ENCODE measurements around the gene CPLX4. TPM values are rescaled to one million over a fixed set of nuclear protein-coding genes. Genes with fewer than 3 reads are reported as not detected.

The CPLX4 gene
- total and polyA plus RNA-seq, 10 donors, result 0.04 TPM; not detected in 9

- no peaks in the 10 kb centered on the region for H3K4me1 ChIP-seq
- 50 to 84% (median 63%) methylated on average over 1 of the region's 1 CpG for WGBS, 5 donors
- H3K4me3 ChIP-seq, result no peak overlapping the region
- no peaks in the 10 kb centered on the region for H3K9me3 ChIP-seq
- H3K36me3 ChIP-seq, result no peaks in the 10 kb centered on the region
- intact Hi-C loops (cut with DNase I; ENCODE audit: low total_unique reads), result no loop called here
- TF ChIP-seq CTCF (IDR thresholded peaks at IDR 0.05 in 8 of 11, conservative IDR thresholded peaks at IDR 0.05 in 3 of 11) (no peak), POLR2AphosphoS5 (IDR thresholded peaks at IDR 0.05) (no peak), POLR2A (IDR thresholded peaks at IDR 0.05) (no peak)
- H3K27ac ChIP-seq, result no peak overlapping the region
- DNase-seq, result no peak
- H3K27me3 ChIP-seq (replicated peaks in 1 of 7), result peaks cover 0 to 94% (median 31%) of the 10 kb centered on the region in 7 donors
These were observed 38.7 kb downstream of the CPLX4 start for GRCh38 chr18:59279722-59280121.

GRCh38 chr18:59279193-59279592 lies 39.3 kb downstream of the CPLX4 start:
- Histone ChIP-seq H3K9me3 (no peaks in the 10 kb centered on the region), H3K27me3 (replicated peaks in 1 of 7) (peaks cover 0 to 95% (median 34%) of the 10 kb centered on the region in 7 donors), H3K27ac (no peak overlapping the region), H3K4me1 (peaks cover 0 to 2% (median 0%) of the 10 kb centered on the region in 6 donors), H3K4me3 (no peak overlapping the region), H3K36me3 (no peaks in the 10 kb centered on the region)
- no peak for TF ChIP-seq CTCF (IDR thresholded peaks at IDR 0.05 in 8 of 11, conservative IDR thresholded peaks at IDR 0.05 in 3 of 11)
- no peak for TF ChIP-seq POLR2AphosphoS5 (IDR thresholded peaks at IDR 0.05)
- TF ChIP-seq POLR2A (IDR thresholded peaks at IDR 0.05), result no peak
- DNase-seq, result no peak
- intact Hi-C loops (cut with DNase I; ENCODE audit: low total_unique reads), result no loop called here
- WGBS, 5 donors, result 39 to 77% (median 66%) methylated on average over 3 of the region's 3 CpGs

DNA sequence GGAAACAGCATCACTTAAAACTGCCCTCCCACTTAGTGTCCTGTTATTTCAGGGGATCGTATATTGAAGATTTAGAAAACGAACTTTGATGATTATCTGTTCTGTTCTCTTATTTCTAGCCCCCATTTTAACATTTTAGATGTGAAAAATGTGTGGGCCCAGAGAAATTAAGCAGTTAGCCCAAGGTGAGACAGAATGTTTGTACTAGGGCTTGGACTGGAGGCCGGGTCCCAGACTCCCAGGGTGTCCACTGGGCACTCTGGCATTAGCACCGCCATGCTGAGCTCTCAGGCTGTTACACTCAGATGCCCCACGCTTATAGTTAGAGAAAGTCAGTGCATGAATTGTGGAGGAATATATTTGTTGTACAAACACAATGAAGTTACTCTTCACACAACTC lies 39.7 kb downstream of the CPLX4 start:
- Histone ChIP-seq H3K27ac (no peak overlapping the region), H3K27me3 (replicated peaks in 1 of 7) (peaks cover 2 to 95% (median 37%) of the 10 kb centered on the region in 7 donors), H3K9me3 (no peaks in the 10 kb centered on the region), H3K4me1 (peaks cover 0 to 6% (median 3%) of the 10 kb centered on the region in 6 donors), H3K36me3 (no peaks in the 10 kb centered on the region), H3K4me3 (no peak overlapping the region)
- 55 to 75% (median 72%) methylated on average over 5 of the region's 5 CpGs for WGBS, 5 donors
- DNase-seq, result no peak
- no peak for TF ChIP-seq CTCF (IDR thresholded peaks at IDR 0.05 in 8 of 11, conservative IDR thresholded peaks at IDR 0.05 in 3 of 11)
- TF ChIP-seq POLR2AphosphoS5 (IDR thresholded peaks at IDR 0.05), result no peak
- no peak for TF ChIP-seq POLR2A (IDR thresholded peaks at IDR 0.05)
- intact Hi-C loops (cut with DNase I; ENCODE audit: low total_unique reads), result no loop called here

- intact Hi-C loops (cut with DNase I; ENCODE audit: low total_unique reads), result no loop called here
- Histone ChIP-seq H3K36me3 (no peaks in the 10 kb centered on the region), H3K4me1 (peaks cover 10 to 26% (median 24%) of the 10 kb centered on the region in 6 donors), H3K4me3 (no peak overlapping the region), H3K27ac (no peak overlapping the region), H3K9me3 (no peaks in the 10 kb centered on the region), H3K27me3 (replicated peaks in 1 of 7) (peaks cover 19 to 98% (median 64%) of the 10 kb centered on the region in 7 donors)
- no peak for DNase-seq
- WGBS, 5 donors, result 22 to 35% (median 27%) methylated on average over 5 of the region's 5 CpGs
- TF ChIP-seq POLR2AphosphoS5 (IDR thresholded peaks at IDR 0.05) (no peak), CTCF (IDR thresholded peaks at IDR 0.05 in 8 of 11, conservative IDR thresholded peaks at IDR 0.05 in 3 of 11) (no peak), POLR2A (IDR thresholded peaks at IDR 0.05) (no peak)
These were observed 42.4 kb downstream of the CPLX4 start for GRCh38 chr18:59276047-59276446.
